Measurements from ENCODE around the gene ZDHHC22. TPM values are rescaled to one million over a fixed set of nuclear protein-coding genes. Genes with fewer than 3 reads are reported as not detected.
A peak's percentile ranks its signal among the peaks of the same experiment; 100 is the strongest.

The ZDHHC22 gene
- 0.14 TPM for polyA plus RNA-seq (2013, experiment 1 of 2; ENCODE audit: insufficient read length)
- 0.04 TPM for polyA plus RNA-seq (2013, experiment 2 of 2; ENCODE audit: insufficient read length)

- DNase-seq = peak; percentile 37
These were observed at the start of gene ZDHHC22 for GRCh38 chr14:77141214-77142004. ZDHHC22 (minus strand) TSS chr14:77141791; CDS start chr14:77139738, 2,053 bp downstream.

GRCh38 chr14:77190977-77191376 is 49.4 kb upstream of the ZDHHC22 start:
- no peak for DNase-seq

GRCh38 chr14:77189479-77189878 is 47.9 kb upstream of the ZDHHC22 start:
- no peak for DNase-seq

- DNase-seq = no peak
These were observed 46.0 kb upstream of the ZDHHC22 start for GRCh38 chr14:77187649-77188012.

- DNase-seq = no peak
These were observed 45.5 kb upstream of the ZDHHC22 start for GRCh38 chr14:77186911-77187648.

GRCh38 chr14:77185093-77185465 is 43.5 kb upstream of the ZDHHC22 start:
- no peak for DNase-seq

- DNase-seq = no peak
These were observed 43.0 kb upstream of the ZDHHC22 start for GRCh38 chr14:77184396-77185092.

GRCh38 chr14:77183896-77184295 is 42.3 kb upstream of the ZDHHC22 start:
- DNase-seq = no peak

GRCh38 chr14:77181603-77182437 is 40.2 kb upstream of the ZDHHC22 start, which contains the start of gene TMEM63C:
TMEM63C (plus strand) TSS chr14:77181798; CDS start chr14:77218814, 37,016 bp downstream.
- DNase-seq = no peak

GRCh38 chr14:77180726-77181602 is 39.4 kb upstream of the ZDHHC22 start:
- no peak for DNase-seq

- no peak for DNase-seq
These were observed 37.1 kb upstream of the ZDHHC22 start for GRCh38 chr14:77178656-77179055.

- no peak for DNase-seq
These were observed 36.1 kb upstream of the ZDHHC22 start for GRCh38 chr14:77177702-77178101.

- no peak for DNase-seq
These were observed 34.3 kb upstream of the ZDHHC22 start for GRCh38 chr14:77175843-77176242.

GRCh38 chr14:77173911-77174617 is 32.5 kb upstream of the ZDHHC22 start:
- DNase-seq = peak; percentile 25

GRCh38 chr14:77172916-77173315 is 31.3 kb upstream of the ZDHHC22 start:
- no peak for DNase-seq

- DNase-seq = no peak
These were observed 28.5 kb upstream of the ZDHHC22 start for GRCh38 chr14:77170045-77170444.

GRCh38 chr14:77161011-77161410 is 19.4 kb upstream of the ZDHHC22 start:
- DNase-seq = no peak

- no peak for DNase-seq
These were observed 17.3 kb upstream of the ZDHHC22 start for GRCh38 chr14:77158882-77159255.

GRCh38 chr14:77158175-77158881 is 16.7 kb upstream of the ZDHHC22 start:
- peak; percentile 82 for DNase-seq

GRCh38 chr14:77157740-77158139 is 16.1 kb upstream of the ZDHHC22 start:
- no peak for DNase-seq

Data from fibroblast of skin of back (primary cell).